HG03565 (cell line): ENCODE results near the gene VDAC2.

ENCODE experiments used
- ATAC-seq: cut with Tn5 transposase; IDR thresholded peaks from one replicate; pipeline ENCODE4 v1.9.1; 2021; ENCODE audit warnings: mild to moderate bottlenecking, moderate library complexity; ENCODE audit not compliant: unreplicated experiment

Gene VDAC2

GRCh38 chr10:75229971-75230370, 19.4 kb downstream of the VDAC2 start:
- ATAC-seq = no peak

- peak; percentile 39 for ATAC-seq
Observed at GRCh38 chr10:75230600-75231038, 20.0 kb downstream of the VDAC2 start.

DNA sequence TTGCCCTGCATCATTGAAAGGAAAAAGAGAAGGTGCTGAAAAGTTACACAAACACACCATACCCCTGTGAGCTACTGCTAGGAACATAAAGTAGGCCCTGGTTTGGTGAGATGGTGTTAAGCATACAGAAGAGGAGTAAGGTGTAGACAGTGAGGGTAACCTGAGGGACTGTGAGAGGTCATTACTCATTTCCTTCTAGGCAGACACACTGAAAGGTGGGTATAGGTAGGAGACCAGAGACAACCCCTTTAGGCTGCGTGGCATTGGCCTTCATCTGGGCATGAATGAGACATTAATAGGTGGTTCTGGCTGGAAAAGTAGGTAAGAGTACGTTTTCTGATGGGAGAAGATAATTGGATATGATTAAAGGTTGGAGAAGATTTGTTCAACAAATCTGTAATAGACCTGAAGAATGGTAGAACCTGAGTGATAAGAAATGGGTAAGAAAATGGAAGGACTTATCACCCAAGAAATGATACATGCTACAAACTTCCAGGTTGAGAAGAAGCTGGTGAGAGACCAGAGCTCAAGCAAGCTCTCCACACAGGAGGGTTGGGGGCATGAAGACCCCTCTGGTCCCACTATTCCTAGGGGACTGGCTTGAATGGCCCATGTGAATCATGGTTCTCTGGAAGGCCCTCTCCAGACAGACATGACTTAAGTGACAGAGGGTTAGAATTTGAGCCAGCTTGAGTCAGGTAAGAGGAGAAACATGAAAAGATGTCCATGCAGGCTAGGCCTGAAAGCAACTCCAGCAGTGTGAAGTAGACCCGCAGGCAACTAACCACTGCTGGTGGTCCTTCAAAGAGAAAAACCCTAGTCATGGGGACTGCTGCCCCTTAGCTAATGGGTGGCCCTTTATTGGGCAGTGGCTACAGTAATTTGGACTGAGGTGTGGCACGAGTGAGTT, 21.3 kb downstream of the VDAC2 start:
- ATAC-seq = no peak

DNA sequence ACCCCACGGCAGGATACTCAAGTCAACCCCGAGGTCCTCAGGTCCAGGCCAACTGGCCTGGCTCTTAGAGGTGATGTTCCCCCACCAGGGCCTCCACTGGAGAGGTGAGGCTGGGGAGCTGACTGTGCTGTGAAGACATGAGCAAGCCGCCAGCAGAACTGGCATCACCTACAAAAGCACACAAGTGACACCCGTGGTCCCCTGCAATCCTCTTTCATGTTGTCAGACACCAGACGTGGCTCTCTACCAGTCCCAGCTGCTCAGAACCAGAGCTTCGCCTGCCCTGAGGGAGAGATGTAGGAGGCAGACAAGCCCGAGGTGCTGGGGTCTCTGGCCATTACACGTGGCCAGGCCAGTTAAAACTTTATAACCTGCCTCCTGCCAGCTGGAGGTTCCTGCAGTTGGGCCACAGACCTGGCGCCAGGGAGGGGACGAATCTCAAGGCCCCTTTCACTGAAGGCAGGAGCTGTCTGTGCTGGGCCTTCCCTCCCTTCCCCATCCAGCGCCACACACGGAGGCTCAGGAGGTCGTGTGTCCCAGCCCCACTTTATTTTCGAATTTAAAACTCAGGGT, 22.9 kb downstream of the VDAC2 start:
- no peak for ATAC-seq

- ATAC-seq = no peak
Observed at GRCh38 chr10:75234017-75234682, 23.6 kb downstream of the VDAC2 start.

- ATAC-seq = no peak
Observed at GRCh38 chr10:75234683-75235374, 24.2 kb downstream of the VDAC2 start.

DNA sequence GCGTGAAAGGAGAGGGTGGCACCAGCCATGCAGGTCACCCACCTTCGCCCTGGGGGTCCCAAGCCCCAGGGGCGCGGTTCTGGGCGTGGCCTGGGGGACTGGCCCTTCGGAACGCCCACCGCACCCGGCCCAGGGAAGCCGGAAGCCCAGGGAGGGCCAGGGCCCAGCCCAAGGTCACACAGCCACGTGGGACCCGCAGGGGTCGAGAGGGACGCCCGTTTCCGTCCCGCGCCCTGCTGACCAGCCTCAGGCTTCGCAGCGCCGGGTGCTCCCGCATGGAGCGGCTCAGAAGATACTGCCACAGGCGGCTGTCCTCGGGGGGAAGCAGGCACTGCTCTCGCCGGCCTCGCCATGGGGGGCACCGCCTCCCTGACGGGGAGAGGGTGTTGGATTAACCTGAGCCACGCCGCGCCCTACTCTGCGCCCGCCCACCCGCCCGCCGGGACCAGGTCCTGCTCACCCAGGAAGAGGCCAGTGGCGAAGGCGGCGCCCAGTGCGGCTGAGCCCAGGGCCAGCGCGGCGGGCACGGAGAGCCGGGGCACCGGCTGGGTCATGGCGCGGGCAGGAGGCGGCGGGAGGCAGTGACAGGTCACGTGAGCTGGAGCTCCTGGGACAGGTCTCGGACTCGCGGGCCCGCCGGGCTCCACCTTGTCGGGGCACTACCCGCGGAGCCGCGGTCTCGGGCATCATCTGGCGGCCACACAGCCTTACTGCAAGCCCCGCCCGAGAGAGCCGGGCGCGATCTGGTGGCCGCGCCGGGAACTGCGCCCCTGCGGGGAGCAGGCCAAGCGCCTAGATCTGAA, 25.0 kb downstream of the VDAC2 start, which contains the start of gene COMTD1:
Gene COMTD1, minus strand, starts transcription at position 583 of the 803 bp plus-strand sequence. Its CDS starts 29 bp downstream, at position 554.
- ATAC-seq = peak; percentile 72

- no peak for ATAC-seq
Observed at GRCh38 chr10:75236178-75236825, 25.7 kb downstream of the VDAC2 start.

GRCh38 chr10:75238182-75239095, 27.8 kb downstream of the VDAC2 start:
- ATAC-seq = no peak

- no peak for ATAC-seq
Observed at GRCh38 chr10:75239096-75239790, 28.6 kb downstream of the VDAC2 start.

DNA sequence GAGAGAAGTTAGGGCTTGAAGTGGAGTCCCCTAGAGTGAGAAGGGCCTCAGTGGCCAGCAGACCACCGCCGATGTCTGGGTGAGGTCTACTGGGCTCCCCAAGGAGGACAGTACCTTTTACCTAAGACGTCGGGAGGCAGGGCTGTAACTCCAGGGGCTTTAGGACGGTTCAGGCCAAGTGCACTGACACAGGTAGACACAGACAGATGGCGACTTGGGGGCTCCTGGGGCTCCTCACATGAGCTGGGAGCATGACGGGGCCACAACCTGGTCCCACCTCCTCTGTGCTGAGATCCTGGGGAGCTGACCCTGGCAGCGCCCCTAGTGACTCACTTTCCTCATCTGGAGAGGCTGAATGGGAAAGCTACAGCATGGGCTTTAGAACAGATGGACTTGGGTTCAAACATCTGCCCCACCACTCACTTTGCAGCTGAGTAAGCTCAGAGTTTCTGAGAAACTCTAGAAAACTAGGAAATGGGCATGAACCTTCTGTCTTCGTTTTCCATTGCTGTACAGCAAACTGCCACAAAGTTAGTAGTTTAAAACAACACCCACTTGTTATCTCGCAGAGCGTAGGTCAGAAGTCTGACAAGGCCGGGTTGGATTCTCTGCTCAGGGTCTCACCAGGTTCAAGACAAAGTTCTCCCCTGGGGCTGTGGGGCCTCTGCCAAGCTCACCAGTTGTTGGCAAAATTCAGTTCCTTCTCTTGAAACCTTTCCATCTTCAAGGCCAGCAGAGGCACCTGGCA, 29.9 kb downstream of the VDAC2 start:
- no peak for ATAC-seq

DNA sequence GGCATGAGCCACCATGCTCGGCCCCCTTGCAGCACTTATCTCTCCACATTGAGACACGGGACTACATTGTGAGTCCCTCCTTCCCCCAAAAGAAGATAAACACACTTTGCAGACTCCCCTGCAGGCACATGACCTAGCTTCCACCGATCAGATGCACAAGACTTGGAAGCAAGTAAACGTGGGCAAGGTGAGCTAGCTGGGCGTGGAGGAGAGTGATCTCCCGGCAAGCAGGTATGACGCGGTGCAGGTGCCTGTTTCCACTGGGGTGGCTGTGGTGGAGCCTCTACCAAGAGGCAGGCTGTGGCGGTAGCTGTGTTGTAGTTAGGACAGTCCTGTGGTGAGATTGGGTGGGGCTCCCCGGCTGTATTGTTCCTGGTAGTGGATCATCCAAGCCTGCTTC, 32.8 kb downstream of the VDAC2 start:
- ATAC-seq = no peak

DNA sequence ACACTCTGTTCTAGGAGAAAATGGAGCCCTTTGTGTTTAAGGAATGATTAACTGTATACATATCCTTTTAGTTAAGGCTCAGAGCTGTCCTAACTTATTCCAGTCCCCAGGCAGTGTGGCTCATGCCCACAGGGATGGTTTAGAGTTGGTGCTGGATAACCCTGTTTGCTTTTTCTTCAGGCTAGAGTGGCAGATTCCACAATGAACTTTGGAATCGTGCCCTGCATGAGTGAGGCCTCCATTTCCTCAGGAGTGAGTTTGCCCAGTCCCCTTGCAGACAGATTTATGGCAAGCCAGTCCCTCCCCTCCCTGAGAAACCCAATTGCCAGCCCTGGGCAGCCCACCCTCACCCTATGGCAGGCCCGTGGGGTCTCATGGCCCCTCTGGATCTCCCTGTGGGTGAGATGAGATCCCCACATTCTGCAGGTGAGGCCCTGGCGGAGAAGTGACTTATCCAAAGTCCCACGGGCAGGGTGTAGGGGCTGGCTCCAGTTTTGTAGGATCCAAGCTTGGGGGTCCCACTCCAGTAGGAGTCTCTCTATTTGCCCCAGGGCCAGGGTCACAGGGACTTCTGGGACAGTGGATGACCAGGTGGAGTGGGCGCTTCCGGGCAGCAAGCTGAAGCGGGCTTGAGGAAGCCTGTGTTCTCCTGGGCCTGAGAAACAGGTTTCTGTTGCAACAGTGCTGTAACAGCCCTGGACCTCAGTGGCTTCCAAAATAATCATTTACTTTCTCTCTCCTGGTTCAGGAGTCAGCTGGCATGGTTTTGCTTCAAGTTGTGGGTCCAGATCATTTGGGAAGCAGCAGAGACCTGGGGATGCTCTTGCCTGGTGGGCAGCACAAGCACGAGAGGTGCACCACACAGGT, 34.1 kb downstream of the VDAC2 start:
- ATAC-seq = no peak

DNA sequence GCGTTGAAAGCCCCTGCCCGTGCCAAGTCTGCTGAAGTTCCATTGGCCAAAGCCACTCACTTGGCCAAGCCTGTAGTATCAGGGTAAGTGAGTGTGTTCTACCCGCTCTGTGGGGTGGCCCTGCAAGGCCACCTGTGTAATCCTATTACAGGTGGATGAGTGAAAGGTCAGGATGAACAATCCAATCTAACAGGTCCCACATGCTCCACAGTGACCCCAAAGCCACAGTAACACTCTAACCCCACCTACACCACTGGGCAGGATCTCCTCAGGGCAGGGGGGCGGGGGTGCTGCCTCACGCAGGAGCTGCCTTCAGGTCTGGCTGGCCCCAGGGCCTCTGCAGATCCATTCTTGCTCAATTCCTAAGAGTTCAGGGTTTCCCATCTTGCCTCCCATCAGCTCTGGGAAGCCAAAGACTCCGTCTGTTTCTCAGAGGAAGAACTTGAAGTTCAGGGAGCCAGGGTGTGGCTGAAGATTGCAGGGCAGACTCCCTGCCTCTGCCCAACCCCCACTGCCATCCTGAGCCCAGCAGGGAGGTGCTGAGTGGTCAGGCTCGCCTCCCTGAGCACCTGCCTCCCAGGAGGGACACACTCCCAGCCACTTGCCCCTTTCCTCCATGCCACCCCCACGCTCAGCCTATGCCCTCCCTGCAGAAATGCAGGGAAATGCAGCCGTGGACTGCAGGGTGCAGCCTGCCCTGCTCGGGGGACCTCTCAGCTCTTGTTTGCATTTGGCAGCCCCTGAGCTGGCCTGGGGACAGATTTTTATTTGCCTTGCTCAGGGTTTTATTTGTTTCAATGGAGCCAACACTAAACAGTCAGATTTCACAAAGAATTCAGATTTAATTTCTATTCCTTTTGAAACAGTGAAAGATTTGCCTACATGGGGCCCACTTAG, 35.0 kb downstream of the VDAC2 start:
- ATAC-seq = no peak

DNA sequence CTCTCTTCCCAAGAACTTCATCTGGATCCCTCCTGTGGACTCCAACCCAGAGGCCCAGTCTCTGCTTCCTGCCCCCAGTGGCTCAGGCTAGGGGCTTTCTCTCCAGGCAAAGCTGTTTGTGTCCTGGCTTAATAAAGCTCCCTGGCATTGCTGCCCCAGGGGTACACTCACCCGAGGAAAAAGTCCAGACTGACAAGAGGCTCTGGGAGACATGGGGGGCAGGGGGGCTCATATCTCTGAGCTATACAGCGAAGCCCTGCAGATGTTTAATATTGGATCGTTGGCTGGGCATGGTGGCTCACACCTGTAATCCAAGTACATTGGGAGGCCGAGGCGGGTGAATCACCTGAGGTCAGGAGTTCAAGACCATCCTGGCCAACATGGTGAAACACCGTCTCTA, 35.9 kb downstream of the VDAC2 start:
- ATAC-seq = no peak
